ENCODE results near the gene MYO1D. TPM values are rescaled to one million over a fixed set of nuclear protein-coding genes. Genes with fewer than 3 reads are reported as not detected.
"Not testable (repeated sequence)": the region's sequence is repeated elsewhere in the genome, so short reads cannot be mapped to it uniquely, and the experiment has no call there.

Gene MYO1D
- total and polyA plus RNA-seq, 12 donors, result 13.6 to 103 (median 59.8) TPM

DNA sequence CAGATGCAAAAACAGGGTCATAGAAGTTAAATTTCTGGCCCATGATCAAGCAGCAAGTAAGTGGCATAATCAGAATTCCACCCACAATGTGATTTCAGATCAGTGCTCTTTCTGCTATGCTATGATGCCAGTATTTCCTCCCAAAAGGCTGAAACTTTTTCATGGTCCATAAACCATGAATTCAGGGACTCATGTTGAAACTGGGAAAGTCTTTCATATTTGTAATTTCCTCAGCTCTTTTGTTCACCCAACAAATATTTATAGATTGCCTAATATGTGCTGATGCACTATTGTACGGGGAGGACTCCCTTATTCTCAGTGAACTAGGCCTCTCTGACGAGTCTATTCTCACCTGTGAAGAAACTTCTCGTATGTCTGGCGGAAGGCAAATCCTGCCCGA, 156.3 kb downstream of the MYO1D start:
- TF ChIP-seq, protein P1, sequence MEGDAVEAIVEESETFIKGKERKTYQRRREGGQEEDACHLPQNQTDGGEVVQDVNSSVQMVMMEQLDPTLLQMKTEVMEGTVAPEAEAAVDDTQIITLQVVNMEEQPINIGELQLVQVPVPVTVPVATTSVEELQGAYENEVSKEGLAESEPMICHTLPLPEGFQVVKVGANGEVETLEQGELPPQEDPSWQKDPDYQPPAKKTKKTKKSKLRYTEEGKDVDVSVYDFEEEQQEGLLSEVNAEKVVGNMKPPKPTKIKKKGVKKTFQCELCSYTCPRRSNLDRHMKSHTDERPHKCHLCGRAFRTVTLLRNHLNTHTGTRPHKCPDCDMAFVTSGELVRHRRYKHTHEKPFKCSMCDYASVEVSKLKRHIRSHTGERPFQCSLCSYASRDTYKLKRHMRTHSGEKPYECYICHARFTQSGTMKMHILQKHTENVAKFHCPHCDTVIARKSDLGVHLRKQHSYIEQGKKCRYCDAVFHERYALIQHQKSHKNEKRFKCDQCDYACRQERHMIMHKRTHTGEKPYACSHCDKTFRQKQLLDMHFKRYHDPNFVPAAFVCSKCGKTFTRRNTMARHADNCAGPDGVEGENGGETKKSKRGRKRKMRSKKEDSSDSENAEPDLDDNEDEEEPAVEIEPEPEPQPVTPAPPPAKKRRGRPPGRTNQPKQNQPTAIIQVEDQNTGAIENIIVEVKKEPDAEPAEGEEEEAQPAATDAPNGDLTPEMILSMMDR (IDR thresholded peaks at IDR 0.05), result no peak
- no peak for TF ChIP-seq POLR2A (IDR thresholded peaks at IDR 0.05)
- Histone ChIP-seq H3K9me3 (replicated peaks in 1 of 3) (no peaks in the 10 kb centered on the region), H3K27me3 (no peaks in the 10 kb centered on the region), H3K36me3 (replicated peaks in 1 of 2) (peaks cover 0 to 5% of the 10 kb centered on the region in 2 donors), H3K4me1 (replicated peaks in 1 of 2) (no peaks in the 10 kb centered on the region), H3K27ac (no peak overlapping the region), H3K4me3 (no peak overlapping the region)
- no peak for DNase-seq
- intact Hi-C loops (cut with DNase I), result no loop called here
- WGBS, 4 donors, result 95 to 99% (median 98%) methylated on average over 5 of the region's 5 CpGs

DNA sequence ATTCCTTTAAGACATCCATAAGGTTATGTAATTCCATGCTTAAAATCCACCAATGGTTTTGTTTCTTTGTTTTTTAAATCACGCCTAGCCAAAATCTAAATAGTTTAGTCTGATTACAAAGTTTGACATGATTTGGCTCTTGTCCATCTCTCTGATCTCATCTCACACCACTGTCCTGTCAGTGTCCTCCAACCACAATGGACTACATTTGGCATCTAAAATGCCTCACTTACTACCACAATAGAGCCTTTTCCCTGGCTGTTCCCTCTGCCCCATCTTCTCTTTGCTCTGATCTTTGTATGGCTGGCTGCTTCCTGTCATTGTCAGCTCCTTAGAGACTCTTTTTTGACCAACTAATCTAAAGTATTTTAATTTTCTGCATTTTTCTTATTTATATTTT, 157.2 kb downstream of the MYO1D start:
- peaks cover 0 to 5% of the 10 kb centered on the region in 2 donors for H3K36me3 ChIP-seq (replicated peaks in 1 of 2)
- no peaks in the 10 kb centered on the region for H3K4me1 ChIP-seq (replicated peaks in 1 of 2)
- H3K9me3 ChIP-seq (replicated peaks in 1 of 3), result no peaks in the 10 kb centered on the region
- TF ChIP-seq, protein P1 (IDR thresholded peaks at IDR 0.05), result no peak
- TF ChIP-seq POLR2A (IDR thresholded peaks at IDR 0.05), result no peak
- H3K27me3 ChIP-seq, result no peaks in the 10 kb centered on the region
- DNase-seq, result no peak
- WGBS, 4 donors, result 92 to 100% (median 96%) methylated on average over 1 of the region's 1 CpG
- intact Hi-C loops (cut with DNase I), result no loop called here
- H3K27ac ChIP-seq, result no peak overlapping the region
- no peak overlapping the region for H3K4me3 ChIP-seq

DNA sequence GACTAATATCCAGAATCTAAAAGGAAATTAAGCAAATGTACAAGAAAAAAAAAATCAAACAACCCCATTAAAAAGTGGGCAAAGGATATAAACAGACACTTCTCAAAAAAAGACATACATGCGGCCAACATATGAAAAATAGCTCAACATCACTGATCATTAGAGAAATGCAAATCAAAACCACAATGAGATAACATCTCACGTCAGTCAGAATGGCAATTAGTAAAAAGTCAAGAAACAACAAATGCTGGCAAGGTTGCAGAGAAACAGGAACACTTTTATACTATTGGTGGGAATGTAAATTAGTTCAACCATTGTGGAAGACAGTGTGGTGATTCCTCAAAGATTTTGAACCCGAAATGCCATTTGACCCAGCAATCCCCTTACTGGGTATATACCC, 162.0 kb downstream of the MYO1D start:
- intact Hi-C loops (cut with DNase I); H3K4me3 ChIP-seq; H3K27me3 ChIP-seq; H3K4me1 ChIP-seq (replicated peaks in 1 of 2); H3K27ac ChIP-seq; DNase-seq; H3K9me3 ChIP-seq (replicated peaks in 1 of 3); H3K36me3 ChIP-seq (replicated peaks in 1 of 2): not testable (repeated sequence)
- WGBS, 4 donors, result 91 to 96% (median 93%) methylated on average over 3 of the region's 3 CpGs

DNA sequence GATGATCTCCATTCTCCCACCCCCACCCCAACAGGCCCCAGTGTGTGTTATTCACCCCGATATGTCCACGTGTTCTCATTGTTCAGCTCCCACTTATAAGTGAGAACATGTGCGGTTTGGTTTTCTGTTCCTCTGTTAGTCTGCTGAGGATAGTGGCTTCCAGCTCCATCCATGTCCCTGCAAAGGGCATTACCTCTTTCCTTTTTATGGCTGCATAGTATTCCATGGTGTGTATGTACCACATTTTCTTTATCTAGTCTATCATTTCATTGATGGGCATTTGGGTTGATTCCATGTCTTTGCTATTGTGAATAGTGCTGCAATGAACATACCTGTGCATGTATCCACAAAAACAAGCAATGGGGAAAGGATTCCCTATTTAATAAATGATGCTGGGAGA, 162.7 kb downstream of the MYO1D start:
- H3K27ac ChIP-seq; DNase-seq; H3K4me3 ChIP-seq; H3K4me1 ChIP-seq (replicated peaks in 1 of 2); H3K9me3 ChIP-seq (replicated peaks in 1 of 3); H3K27me3 ChIP-seq; H3K36me3 ChIP-seq (replicated peaks in 1 of 2); intact Hi-C loops (cut with DNase I): not testable (repeated sequence)
- WGBS, 4 donors, result 92 to 99% (median 95%) methylated on average over 3 of the region's 3 CpGs

DNA sequence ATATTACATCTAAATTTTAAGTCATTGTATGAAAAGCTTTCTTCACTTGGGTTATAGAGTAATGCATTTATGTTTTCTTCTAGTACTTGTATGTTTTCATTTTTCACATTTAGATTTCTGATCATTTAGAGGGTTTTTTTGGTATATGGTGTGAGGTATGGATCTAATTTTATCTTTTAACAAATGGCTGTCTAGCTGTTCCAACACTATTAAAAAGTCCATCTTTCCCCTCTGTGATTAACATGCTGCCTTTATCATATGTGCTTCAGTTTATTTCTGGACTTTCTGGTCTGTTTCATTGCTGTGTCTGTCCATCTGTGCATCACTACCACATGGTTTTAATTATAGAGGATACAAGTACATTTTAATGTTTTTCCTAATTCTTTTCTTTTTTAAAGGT, 163.8 kb downstream of the MYO1D start:
- Histone ChIP-seq H3K27me3 (no peaks in the 10 kb centered on the region), H3K4me1 (replicated peaks in 1 of 2) (no peaks in the 10 kb centered on the region), H3K9me3 (replicated peaks in 1 of 3) (no peaks in the 10 kb centered on the region), H3K4me3 (no peak overlapping the region), H3K27ac (no peak overlapping the region), H3K36me3 (replicated peaks in 1 of 2) (no peaks in the 10 kb centered on the region)
- DNase-seq, result no peak
- TF ChIP-seq, protein P1 (IDR thresholded peaks at IDR 0.05), result no peak
- no peak for TF ChIP-seq POLR2A (IDR thresholded peaks at IDR 0.05)
- intact Hi-C loops (cut with DNase I), result no loop called here

Measured in adrenal gland (tissue), 12 donors.